ENCODE data around the gene SMG6. TPM values are rescaled to one million over a fixed set of nuclear protein-coding genes. Genes with fewer than 3 reads are reported as not detected.

The SMG6 gene
- total and polyA plus RNA-seq, 2 of the 8 experiments (the other 6 are each of a cell fraction or from before 2014, with no cell fraction given): 18.5 to 25.2 TPM

- TF ChIP-seq SIN3A (conservative IDR thresholded peaks at IDR 0.05 in 1 of 2, IDR thresholded peaks at IDR 0.05 in 1 of 2; ENCODE audit: low read depth in 1 of 2, low read length in 2 of 2): no peak
- TF ChIP-seq POLR2AphosphoS5 (IDR thresholded peaks at IDR 0.05; ENCODE audit: low read depth, low read length): no peak
These were observed 31.4 kb downstream of the SMG6 start (continued) for GRCh38 chr17:2271985-2272702.
